HUES6 (cell line): Measurements from ENCODE around the gene PTH1R.

Experiments used
- H3K27ac ChIP-seq: 2 replicates; pipeline ENCODE4 v1.7.0; 2013; ENCODE audit warnings: low read depth, mild to moderate bottlenecking, low read length, inconsistent platforms
- H3K27me3 ChIP-seq: 2 replicates; pipeline ENCODE4 v1.6.1; 2013; ENCODE audit warnings: low read length; ENCODE audit not compliant: control insufficient read depth, insufficient read depth
- H3K36me3 ChIP-seq: 2 replicates; pipeline ENCODE4 v1.6.1; 2013; ENCODE audit warnings: low read length; ENCODE audit not compliant: control insufficient read depth, insufficient read depth
- H3K4me1 ChIP-seq: 2 replicates; pipeline ENCODE4 v1.6.1; 2013; ENCODE audit warnings: low read length; ENCODE audit not compliant: control insufficient read depth, insufficient read depth
- H3K4me3 ChIP-seq: 2 replicates; pipeline ENCODE4 v1.5.1; 2013; ENCODE audit warnings: low read depth, low read length
- H3K9ac ChIP-seq: one replicate; pipeline ENCODE4 v1.6.1; 2013; ENCODE audit warnings: mild to moderate bottlenecking, low read length
- H3K9me3 ChIP-seq: 2 replicates; pipeline ENCODE4 v1.6.1; 2013; ENCODE audit warnings: low read depth, low read length; ENCODE audit not compliant: control insufficient read depth, insufficient read depth

PTH1R gene

GRCh38 chr3:46865546-46865945 is 12.0 kb upstream of the PTH1R start:
- H3K27ac ChIP-seq: no peak overlapping the region
- peaks cover 6% of the 10 kb centered on the region; the same call in 1 of the 2 replicates for H3K4me1 ChIP-seq
- peaks cover 3% of the 10 kb centered on the region; the same call in 1 of the 2 replicates for H3K27me3 ChIP-seq
- H3K9me3 ChIP-seq: no peaks in the 10 kb centered on the region
- H3K4me3 ChIP-seq: no peak overlapping the region
- H3K9ac ChIP-seq: no peak overlapping the region
- H3K36me3 ChIP-seq: no peaks in the 10 kb centered on the region

GRCh38 chr3:46866032-46866595 is 11.4 kb upstream of the PTH1R start:
- no peak overlapping the region for H3K27ac ChIP-seq
- no peak overlapping the region for H3K4me3 ChIP-seq

GRCh38 chr3:46866720-46867549 is 10.6 kb upstream of the PTH1R start:
- Histone ChIP-seq H3K9me3 (no peaks in the 10 kb centered on the region), H3K27me3 (peaks cover 16% of the 10 kb centered on the region), H3K4me1 (peaks cover 6% of the 10 kb centered on the region; the same call in 1 of the 2 replicates), H3K4me3 (no peak overlapping the region), H3K27ac (no peak overlapping the region), H3K36me3 (no peaks in the 10 kb centered on the region), H3K9ac (no peak overlapping the region)

More at GRCh38 chr3:46866032-46866595, 11.4 kb upstream of the PTH1R start:
- H3K36me3 ChIP-seq: no peaks in the 10 kb centered on the region
- H3K27me3 ChIP-seq: peaks cover 8% of the 10 kb centered on the region
- H3K9me3 ChIP-seq: no peaks in the 10 kb centered on the region
- H3K4me1 ChIP-seq: peaks cover 6% of the 10 kb centered on the region; the same call in 1 of the 2 replicates
- H3K9ac ChIP-seq: no peak overlapping the region

- Histone ChIP-seq H3K9me3 (no peaks in the 10 kb centered on the region), H3K27ac (no peak overlapping the region), H3K36me3 (no peaks in the 10 kb centered on the region), H3K4me1 (peaks cover 6% of the 10 kb centered on the region; the same call in 1 of the 2 replicates), H3K9ac (no peak overlapping the region), H3K4me3 (no peak overlapping the region), H3K27me3 (peaks cover 18% of the 10 kb centered on the region)
Observed at GRCh38 chr3:46867550-46867898, 10.0 kb upstream of the PTH1R start.

- Histone ChIP-seq H3K9me3 (no peaks in the 10 kb centered on the region), H3K4me1 (peaks cover 6% of the 10 kb centered on the region; the same call in 1 of the 2 replicates), H3K27ac (no peak overlapping the region), H3K9ac (no peak overlapping the region), H3K4me3 (no peak overlapping the region), H3K36me3 (no peaks in the 10 kb centered on the region), H3K27me3 (peaks cover 26% of the 10 kb centered on the region)
Observed at GRCh38 chr3:46868287-46868686, 9.2 kb upstream of the PTH1R start.

- H3K27me3 ChIP-seq: peaks cover 32% of the 10 kb centered on the region
- H3K27ac ChIP-seq: no peak overlapping the region
- H3K4me1 ChIP-seq: peaks cover 3% of the 10 kb centered on the region; the same call in 1 of the 2 replicates
- no peaks in the 10 kb centered on the region for H3K9me3 ChIP-seq
- H3K36me3 ChIP-seq: no peaks in the 10 kb centered on the region
- H3K4me3 ChIP-seq: no peak overlapping the region
- no peak overlapping the region for H3K9ac ChIP-seq
Observed at GRCh38 chr3:46868948-46869347, 8.6 kb upstream of the PTH1R start.

GRCh38 chr3:46869440-46869839 is 8.1 kb upstream of the PTH1R start:
- H3K4me3 ChIP-seq: no peak overlapping the region
- H3K36me3 ChIP-seq: no peaks in the 10 kb centered on the region
- H3K9ac ChIP-seq: no peak overlapping the region
- no peaks in the 10 kb centered on the region for H3K9me3 ChIP-seq
- no peak overlapping the region for H3K27ac ChIP-seq
- H3K27me3 ChIP-seq: peaks cover 35% of the 10 kb centered on the region
- peaks cover 3% of the 10 kb centered on the region; the same call in 1 of the 2 replicates for H3K4me1 ChIP-seq

- no peaks in the 10 kb centered on the region for H3K9me3 ChIP-seq
- H3K9ac ChIP-seq: no peak overlapping the region
- H3K4me1 ChIP-seq: peaks cover 3% of the 10 kb centered on the region; the same call in 1 of the 2 replicates
- H3K27me3 ChIP-seq: peaks cover 47% of the 10 kb centered on the region
- no peak overlapping the region for H3K4me3 ChIP-seq
- no peaks in the 10 kb centered on the region for H3K36me3 ChIP-seq
- no peak overlapping the region for H3K27ac ChIP-seq
Observed at GRCh38 chr3:46870651-46871050, 6.9 kb upstream of the PTH1R start.

GRCh38 chr3:46871222-46871621 is 6.3 kb upstream of the PTH1R start:
- H3K9me3 ChIP-seq: no peaks in the 10 kb centered on the region
- H3K36me3 ChIP-seq: no peaks in the 10 kb centered on the region
- no peak overlapping the region for H3K4me3 ChIP-seq
- peaks cover 51% of the 10 kb centered on the region for H3K27me3 ChIP-seq
- H3K9ac ChIP-seq: no peak overlapping the region
- no peak overlapping the region for H3K27ac ChIP-seq
- H3K4me1 ChIP-seq: peaks cover 3% of the 10 kb centered on the region; the same call in 1 of the 2 replicates

- peaks cover 74% of the 10 kb centered on the region for H3K27me3 ChIP-seq
- peaks cover 10% of the 10 kb centered on the region for H3K4me1 ChIP-seq
- H3K36me3 ChIP-seq: no peaks in the 10 kb centered on the region
- no peaks in the 10 kb centered on the region for H3K9me3 ChIP-seq
- H3K9ac ChIP-seq: no peak overlapping the region
- H3K27ac ChIP-seq: no peak overlapping the region
- H3K4me3 ChIP-seq: no peak overlapping the region
Observed at GRCh38 chr3:46873521-46873920, 4.0 kb upstream of the PTH1R start.

- no peak overlapping the region for H3K27ac ChIP-seq
- no peak overlapping the region for H3K4me3 ChIP-seq
- H3K4me1 ChIP-seq: peaks cover 16% of the 10 kb centered on the region
- H3K27me3 ChIP-seq: peaks cover 83% of the 10 kb centered on the region
- no peak overlapping the region for H3K9ac ChIP-seq
- H3K9me3 ChIP-seq: no peaks in the 10 kb centered on the region
- H3K36me3 ChIP-seq: no peaks in the 10 kb centered on the region
Observed at GRCh38 chr3:46874430-46874829, 3.1 kb upstream of the PTH1R start.
